GM12891 (cell line): ENCODE measurements around the gene URGCP. TPM values are rescaled to one million over a fixed set of nuclear protein-coding genes. Genes with fewer than 3 reads are reported as not detected.

ENCODE experiments used
- DNase-seq: peaks from one replicate; pipeline ENCODE4 v3.0.0; 2011; ENCODE audit warnings: low spot score; ENCODE audit not compliant: insufficient read length
- FAIRE-seq: peaks from 2 replicates; lab custom pipeline; 2011; peaks lifted over from hg19 to GRCh38; lab: Jason Lieb, UNC
- PAX5 ChIP-seq: IDR thresholded peaks from 2 replicates; pipeline ENCODE4 v1.6.1; 2011; ENCODE audit warnings: low read length, moderate library complexity, mild to moderate bottlenecking; ENCODE audit not compliant: insufficient read depth, severe bottlenecking
- POLR2A ChIP-seq: IDR thresholded peaks from 2 replicates; pipeline ENCODE4 v1.6.1; 2011; ENCODE audit warnings: low read depth, low read length, control low read depth
- POLR2AphosphoS5 ChIP-seq: IDR thresholded peaks from 2 replicates; pipeline ENCODE4 v1.6.1; 2011; ENCODE audit warnings: low read depth, low read length, control low read depth
- POU2F2 ChIP-seq: IDR thresholded peaks from 2 replicates; pipeline ENCODE4 v1.6.1; 2011; ENCODE audit warnings: low read depth, mild to moderate bottlenecking, control low read depth, low read length, moderate library complexity
- SPI1 ChIP-seq: IDR thresholded peaks from 2 replicates; pipeline ENCODE4 v1.6.1; 2011; ENCODE audit warnings: low read depth, low read length, control low read depth
- TAF1 ChIP-seq: IDR thresholded peaks from 2 replicates; pipeline ENCODE4 v1.6.1; 2011; ENCODE audit warnings: low read depth, low read length, control low read depth
- polyA plus RNA-seq: library from polyadenylated mRNA; unstranded; fragments of >200 nt; gene quantifications from one replicate; pipeline ENCODE4 v1.2.1, GENCODE V29; 2012; ENCODE audit warnings: low read depth, missing spikeins, inconsistent platforms; ENCODE audit not compliant: missing spikeins

URGCP gene, protein sequence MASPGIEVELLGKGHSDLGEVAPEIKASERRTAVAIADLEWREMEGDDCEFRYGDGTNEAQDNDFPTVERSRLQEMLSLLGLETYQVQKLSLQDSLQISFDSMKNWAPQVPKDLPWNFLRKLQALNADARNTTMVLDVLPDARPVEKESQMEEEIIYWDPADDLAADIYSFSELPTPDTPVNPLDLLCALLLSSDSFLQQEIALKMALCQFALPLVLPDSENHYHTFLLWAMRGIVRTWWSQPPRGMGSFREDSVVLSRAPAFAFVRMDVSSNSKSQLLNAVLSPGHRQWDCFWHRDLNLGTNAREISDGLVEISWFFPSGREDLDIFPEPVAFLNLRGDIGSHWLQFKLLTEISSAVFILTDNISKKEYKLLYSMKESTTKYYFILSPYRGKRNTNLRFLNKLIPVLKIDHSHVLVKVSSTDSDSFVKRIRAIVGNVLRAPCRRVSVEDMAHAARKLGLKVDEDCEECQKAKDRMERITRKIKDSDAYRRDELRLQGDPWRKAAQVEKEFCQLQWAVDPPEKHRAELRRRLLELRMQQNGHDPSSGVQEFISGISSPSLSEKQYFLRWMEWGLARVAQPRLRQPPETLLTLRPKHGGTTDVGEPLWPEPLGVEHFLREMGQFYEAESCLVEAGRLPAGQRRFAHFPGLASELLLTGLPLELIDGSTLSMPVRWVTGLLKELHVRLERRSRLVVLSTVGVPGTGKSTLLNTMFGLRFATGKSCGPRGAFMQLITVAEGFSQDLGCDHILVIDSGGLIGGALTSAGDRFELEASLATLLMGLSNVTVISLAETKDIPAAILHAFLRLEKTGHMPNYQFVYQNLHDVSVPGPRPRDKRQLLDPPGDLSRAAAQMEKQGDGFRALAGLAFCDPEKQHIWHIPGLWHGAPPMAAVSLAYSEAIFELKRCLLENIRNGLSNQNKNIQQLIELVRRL
- polyA plus RNA-seq: 9.0 TPM

GRCh38 chr7:43906331-43907010 lies at the start of gene URGCP:
URGCP (minus strand) TSS chr7:43906596; CDS start chr7:43906575, 21 bp downstream.
- peak; percentile 80 for FAIRE-seq
- no peak for TF ChIP-seq SPI1
- no peak for TF ChIP-seq POU2F2
- TF ChIP-seq POLR2AphosphoS5: no peak
- TF ChIP-seq POLR2A: no peak
- TF ChIP-seq TAF1: no peak
- no peak for TF ChIP-seq PAX5
- peak; percentile 86 for DNase-seq

DNA sequence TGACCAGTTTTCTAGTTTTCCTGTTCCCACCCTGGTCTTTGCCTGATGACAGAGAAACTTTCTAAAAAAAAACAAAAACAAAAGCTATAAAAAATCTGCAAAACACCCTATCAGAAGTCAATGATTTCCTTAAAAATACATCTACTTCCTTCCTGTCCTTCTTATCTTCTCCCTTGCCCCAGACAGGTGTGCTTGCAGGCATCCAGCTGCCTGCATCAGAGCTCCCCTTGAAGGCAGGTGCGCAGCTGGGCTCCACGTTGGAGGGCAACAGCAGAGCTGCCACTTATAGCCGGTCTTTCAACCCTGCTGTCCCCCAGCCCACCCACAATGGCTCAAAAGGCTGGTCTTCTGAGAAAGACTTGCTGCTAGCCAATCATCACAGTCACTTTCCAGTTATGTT lies 49.6 kb upstream of the URGCP start:
- DNase-seq (no peak), FAIRE-seq (no peak)
- TF ChIP-seq TAF1: no peak
- no peak for TF ChIP-seq POLR2A
- no peak for TF ChIP-seq PAX5
- no peak for TF ChIP-seq SPI1
- TF ChIP-seq POU2F2: no peak
- no peak for TF ChIP-seq POLR2AphosphoS5

GRCh38 chr7:43954524-43955228 lies 48.3 kb upstream of the URGCP start:
- peak; percentile 93 for FAIRE-seq
- TF ChIP-seq POLR2A: no peak
- TF ChIP-seq POU2F2: no peak
- TF ChIP-seq POLR2AphosphoS5: no peak
- no peak for TF ChIP-seq TAF1
- no peak for TF ChIP-seq PAX5
- no peak for TF ChIP-seq SPI1
- DNase-seq: peak; percentile 36

GRCh38 chr7:43953071-43953470 lies 46.7 kb upstream of the URGCP start:
- TF ChIP-seq SPI1 (no peak), POLR2AphosphoS5 (no peak), TAF1 (no peak), POU2F2 (no peak), POLR2A (no peak), PAX5 (no peak)
- FAIRE-seq (no peak), DNase-seq (no peak)

DNA sequence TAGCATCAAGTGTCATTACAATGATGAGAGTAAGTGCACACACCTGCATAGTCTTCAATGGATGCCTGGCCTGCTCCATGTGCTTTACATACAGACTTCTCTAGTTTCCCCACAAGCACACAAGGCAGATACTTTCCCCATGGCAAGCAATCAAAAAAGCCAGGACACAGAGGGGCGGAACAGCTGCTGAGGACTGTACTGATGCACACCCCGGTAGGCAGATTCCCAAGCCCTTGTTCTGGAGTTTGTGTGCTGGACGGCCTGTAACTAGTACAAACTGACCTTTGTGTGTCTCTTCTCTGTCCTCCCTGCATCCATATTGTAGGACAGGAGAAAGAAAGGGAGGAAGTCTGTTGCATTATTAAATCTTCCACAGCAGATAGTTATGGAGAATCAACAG lies 45.6 kb upstream of the URGCP start:
- FAIRE-seq: no peak
- no peak for TF ChIP-seq POLR2AphosphoS5
- no peak for TF ChIP-seq POU2F2
- TF ChIP-seq TAF1: no peak
- no peak for TF ChIP-seq PAX5
- TF ChIP-seq SPI1: no peak
- no peak for TF ChIP-seq POLR2A
- DNase-seq: no peak

DNA sequence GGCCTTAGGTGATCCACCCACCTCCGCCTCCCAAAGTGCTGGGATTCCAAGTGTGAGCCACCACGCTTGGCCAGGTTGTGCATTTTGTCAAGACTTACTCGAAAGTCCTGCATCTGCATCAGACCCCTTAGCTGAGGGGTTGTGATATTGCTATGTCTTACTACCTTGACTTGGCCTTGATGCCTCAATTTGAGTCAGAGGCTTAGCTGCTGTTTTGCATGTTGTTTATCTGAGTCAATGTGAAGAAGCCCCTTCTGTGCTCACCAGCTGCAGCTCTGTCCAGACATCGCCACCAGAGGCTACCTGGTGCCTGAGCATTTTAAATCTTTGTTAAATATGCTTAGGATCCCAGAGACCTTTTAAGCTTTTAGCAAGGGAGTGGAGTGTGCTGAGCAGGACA lies 37.9 kb upstream of the URGCP start:
- DNase-seq (no peak), FAIRE-seq (no peak)
- TF ChIP-seq PAX5 (no peak), POU2F2 (peak; percentile 39; the same call in 1 of the 2 replicates), TAF1 (no peak), SPI1 (no peak), POLR2AphosphoS5 (no peak)

GRCh38 chr7:43943417-43944187 lies 37.2 kb upstream of the URGCP start:
- FAIRE-seq: no peak
- no peak for DNase-seq
- TF ChIP-seq PAX5: no peak
- no peak for TF ChIP-seq POLR2A
- TF ChIP-seq POU2F2: no peak
- TF ChIP-seq TAF1: no peak
- TF ChIP-seq POLR2AphosphoS5: no peak
- TF ChIP-seq SPI1: no peak

DNA sequence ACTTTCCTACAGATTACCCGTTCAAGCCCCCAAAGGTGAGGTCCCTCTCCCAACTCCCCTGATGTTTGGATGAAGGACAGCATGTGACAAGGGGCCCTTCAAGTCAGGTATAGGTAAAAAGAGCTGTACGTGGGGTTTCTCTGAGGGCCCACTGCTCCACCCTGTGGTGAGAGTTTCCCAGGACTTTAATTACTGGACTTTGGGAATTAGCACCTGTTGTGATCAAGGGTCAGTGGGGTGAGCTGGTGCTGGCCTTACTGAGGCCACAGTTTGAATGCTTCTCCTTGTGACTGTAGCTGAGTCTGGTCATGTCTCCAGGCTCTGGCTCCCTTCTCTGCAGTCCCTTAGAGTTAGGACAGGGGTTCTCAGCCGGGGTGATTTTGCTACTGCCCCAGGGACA lies 36.6 kb upstream of the URGCP start:
- FAIRE-seq: no peak
- no peak for DNase-seq

More for the DNA sequence above, 36.6 kb upstream of the URGCP start:
- TF ChIP-seq POLR2A: no peak
- TF ChIP-seq SPI1: no peak
- no peak for TF ChIP-seq POU2F2
- no peak for TF ChIP-seq PAX5
- TF ChIP-seq TAF1: no peak
- no peak for TF ChIP-seq POLR2AphosphoS5
